ENCODE measurements around the gene ROMO1. TPM values are rescaled to one million over a fixed set of nuclear protein-coding genes. Genes with fewer than 3 reads are reported as not detected.

Gene ROMO1
- total RNA-seq, 4 donors from 2014 or later = 64.7 to 402 (median 229) TPM

DNA sequence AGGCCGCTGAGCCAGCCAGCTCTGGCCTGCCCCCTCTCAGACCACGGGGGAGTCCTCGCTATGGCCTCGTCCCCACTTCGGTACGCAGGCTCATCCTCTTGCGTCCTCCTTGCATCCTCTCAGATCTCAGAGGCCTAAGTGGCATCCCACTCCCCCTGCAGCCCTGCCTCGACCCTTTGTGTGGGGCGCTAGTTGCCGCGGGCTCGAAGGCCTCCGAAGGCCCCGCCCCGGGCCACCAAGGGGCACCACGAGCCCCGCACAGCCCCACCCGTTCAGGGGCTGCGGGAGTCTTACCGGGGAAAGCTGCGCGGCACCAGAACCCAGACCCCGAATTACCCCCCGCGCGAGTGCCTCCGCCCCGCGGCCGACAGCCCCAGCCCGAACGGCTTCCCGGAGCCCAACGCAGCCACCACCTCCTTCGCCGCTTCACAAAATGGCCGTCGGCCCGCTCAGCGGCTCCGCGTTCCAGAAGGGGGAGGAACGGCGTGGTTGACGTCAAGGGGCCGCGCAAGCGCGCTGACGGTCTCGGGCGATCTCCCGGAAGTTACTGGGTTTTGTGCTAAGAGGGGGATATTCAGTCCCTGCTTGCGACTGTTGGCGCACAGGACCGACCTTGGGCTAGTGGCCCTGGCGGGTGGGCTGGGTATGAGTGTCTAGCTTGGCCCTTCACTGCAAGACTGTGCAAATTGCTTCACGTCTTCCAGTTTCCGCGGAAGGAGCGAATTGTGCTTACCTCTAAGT is 34.6 kb upstream of the ROMO1 start, which contains the start of the genes CPNE1 and RBM12:
Gene CPNE1, minus strand, starts transcription at position 435 of the 741 bp plus-strand sequence. CDS start 31,977 bp downstream, outside the sequence.
Gene RBM12, minus strand, starts transcription at position 435 of the 741 bp plus-strand sequence. CDS start 9,578 bp downstream, outside the sequence.
- Histone ChIP-seq H3K9me3 (no peaks in the 10 kb centered on the region), H3K27ac (peak within 1 kb of the TSS; percentile 97 to 100 (median 98)), H3K4me1 (peaks cover 32 to 33% of the 10 kb centered on the region in 2 donors), H3K36me3 (peaks cover 6 to 8% of the 10 kb centered on the region in 2 donors), H3K4me3 (replicated peaks in 1 of 3) (peak within 1 kb of the TSS; percentile 25 to 86 (median 77)), H3K27me3 (no peaks in the 10 kb centered on the region)
- TF ChIP-seq, protein P1, sequence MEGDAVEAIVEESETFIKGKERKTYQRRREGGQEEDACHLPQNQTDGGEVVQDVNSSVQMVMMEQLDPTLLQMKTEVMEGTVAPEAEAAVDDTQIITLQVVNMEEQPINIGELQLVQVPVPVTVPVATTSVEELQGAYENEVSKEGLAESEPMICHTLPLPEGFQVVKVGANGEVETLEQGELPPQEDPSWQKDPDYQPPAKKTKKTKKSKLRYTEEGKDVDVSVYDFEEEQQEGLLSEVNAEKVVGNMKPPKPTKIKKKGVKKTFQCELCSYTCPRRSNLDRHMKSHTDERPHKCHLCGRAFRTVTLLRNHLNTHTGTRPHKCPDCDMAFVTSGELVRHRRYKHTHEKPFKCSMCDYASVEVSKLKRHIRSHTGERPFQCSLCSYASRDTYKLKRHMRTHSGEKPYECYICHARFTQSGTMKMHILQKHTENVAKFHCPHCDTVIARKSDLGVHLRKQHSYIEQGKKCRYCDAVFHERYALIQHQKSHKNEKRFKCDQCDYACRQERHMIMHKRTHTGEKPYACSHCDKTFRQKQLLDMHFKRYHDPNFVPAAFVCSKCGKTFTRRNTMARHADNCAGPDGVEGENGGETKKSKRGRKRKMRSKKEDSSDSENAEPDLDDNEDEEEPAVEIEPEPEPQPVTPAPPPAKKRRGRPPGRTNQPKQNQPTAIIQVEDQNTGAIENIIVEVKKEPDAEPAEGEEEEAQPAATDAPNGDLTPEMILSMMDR (IDR thresholded peaks at IDR 0.05) = no peak
- peak; percentile 7 to 96 for TF ChIP-seq POLR2A (IDR thresholded peaks at IDR 0.05)
- 0 to 1% methylated on average over 4 to 33 of the region's 61 CpGs for WGBS, 2 donors
- peak; percentile 88 to 94 for DNase-seq
- intact Hi-C loops (cut with DNase I) = loop anchor here (2.0 kb wide), 1 partner anchor 48 kb away; no protein-coding TSS in a partner anchor

DNA sequence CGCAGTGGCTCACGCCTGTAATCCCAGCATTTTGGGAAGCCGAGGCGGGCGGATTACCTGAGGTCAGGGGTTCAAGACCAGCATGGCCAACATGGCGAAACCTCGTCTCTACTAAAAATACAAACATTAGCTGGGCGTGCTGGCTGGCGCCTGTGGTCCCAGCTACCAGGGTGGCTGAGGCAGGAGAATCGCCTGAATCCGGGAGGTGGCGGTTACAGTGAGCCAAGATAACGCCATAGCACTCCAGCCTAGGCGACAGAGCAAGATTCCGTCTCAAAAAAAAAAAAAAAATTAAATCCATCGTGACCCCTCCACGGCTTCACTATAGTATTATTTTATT is 33.3 kb upstream of the ROMO1 start:
- H3K36me3 ChIP-seq = peaks cover 8 to 10% of the 10 kb centered on the region in 2 donors
- no peaks in the 10 kb centered on the region for H3K27me3 ChIP-seq
- no peak overlapping the region for H3K4me3 ChIP-seq (replicated peaks in 1 of 3)
- intact Hi-C loops (cut with DNase I) = loop anchor here (2.0 kb wide), 1 partner anchor 49 kb away; no protein-coding TSS in a partner anchor
- 96 to 97% methylated on average over 17 of the region's 17 CpGs for WGBS, 2 donors
- peaks cover 20 to 25% of the 10 kb centered on the region in 2 donors for H3K4me1 ChIP-seq
- no peak overlapping the region for H3K27ac ChIP-seq
- H3K9me3 ChIP-seq = no peaks in the 10 kb centered on the region
- no peak for DNase-seq
- no peak for TF ChIP-seq POLR2A (IDR thresholded peaks at IDR 0.05)
- TF ChIP-seq, protein P1 (IDR thresholded peaks at IDR 0.05) = no peak

DNA sequence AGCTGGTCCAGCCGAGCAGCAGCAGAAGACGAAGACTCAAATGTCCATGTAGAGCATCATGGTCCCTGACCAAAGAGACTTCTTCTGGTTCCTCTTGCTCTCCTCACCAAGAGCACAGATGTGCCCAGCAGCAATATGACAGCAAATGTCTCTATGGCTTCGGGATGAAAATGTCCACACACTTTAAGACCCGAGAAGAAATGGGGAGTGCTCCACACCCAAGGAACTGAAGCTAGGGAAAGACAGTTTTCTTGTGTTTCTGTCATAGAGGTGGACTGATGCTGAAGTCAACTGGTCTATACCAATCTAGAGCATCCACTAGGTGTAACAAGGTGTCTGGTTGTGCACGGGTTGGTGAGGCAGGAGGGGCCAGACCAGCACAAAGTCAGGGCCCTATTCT is 30.0 kb upstream of the ROMO1 start:
- no peaks in the 10 kb centered on the region for H3K27me3 ChIP-seq
- intact Hi-C loops (cut with DNase I) = no loop called here
- no peak overlapping the region for H3K27ac ChIP-seq
- H3K4me1 ChIP-seq = no peaks in the 10 kb centered on the region
- no peaks in the 10 kb centered on the region for H3K9me3 ChIP-seq
- H3K36me3 ChIP-seq = peaks cover 25 to 28% of the 10 kb centered on the region in 2 donors
- WGBS, 2 donors = 93% methylated on average over 5 of the region's 5 CpGs
- H3K4me3 ChIP-seq (replicated peaks in 1 of 3) = no peak overlapping the region
- no peak for DNase-seq
- TF ChIP-seq, protein P1 (IDR thresholded peaks at IDR 0.05) = no peak
- TF ChIP-seq POLR2A (IDR thresholded peaks at IDR 0.05) = no peak

DNA sequence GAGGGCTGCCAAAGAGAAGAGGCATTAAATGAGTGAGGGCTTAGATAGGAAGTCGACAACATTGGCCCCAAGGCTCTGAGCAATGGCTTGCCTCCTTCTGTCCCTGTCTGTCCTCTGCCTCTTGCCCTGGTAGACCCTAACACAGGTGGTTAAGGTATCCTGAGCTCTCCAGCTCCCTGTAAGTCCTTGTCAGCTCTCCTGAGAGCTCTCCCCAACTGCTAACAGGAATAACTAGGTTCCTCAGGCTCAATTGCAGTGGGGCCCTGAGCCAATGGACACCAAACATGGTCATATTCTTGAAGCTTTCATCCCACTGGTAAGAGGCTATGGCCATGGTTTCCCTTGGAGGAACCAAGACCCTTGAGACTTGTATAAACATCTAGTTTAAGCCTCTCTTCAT is 29.5 kb upstream of the ROMO1 start:
- Histone ChIP-seq H3K36me3 (peaks cover 29% of the 10 kb centered on the region in 2 donors), H3K4me3 (replicated peaks in 1 of 3) (no peak overlapping the region), H3K27ac (no peak overlapping the region), H3K9me3 (no peaks in the 10 kb centered on the region), H3K27me3 (no peaks in the 10 kb centered on the region), H3K4me1 (no peaks in the 10 kb centered on the region)
- no peak for DNase-seq
- intact Hi-C loops (cut with DNase I) = no loop called here
- TF ChIP-seq POLR2A (IDR thresholded peaks at IDR 0.05) = no peak
- 100% methylated on average over 1 of the region's 1 CpG for WGBS, 2 donors

DNA sequence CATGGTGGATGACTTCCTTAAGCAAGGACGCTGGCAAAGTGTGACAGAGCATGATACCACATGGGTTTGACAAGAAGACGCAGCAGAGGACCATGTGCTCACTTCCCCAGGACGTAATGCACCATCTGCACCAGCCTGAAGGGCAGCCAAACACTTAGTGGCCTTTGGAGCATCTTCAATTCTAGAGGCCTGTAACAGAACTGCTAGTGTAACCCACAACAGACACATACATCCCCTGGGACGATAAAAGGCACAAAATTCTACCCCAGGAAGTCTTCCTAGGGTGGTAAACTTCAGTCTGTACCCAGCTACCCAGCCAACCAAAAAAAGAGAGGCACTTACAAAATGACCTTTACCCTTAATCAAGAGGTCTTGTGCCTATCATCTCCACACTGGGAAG is 25.3 kb upstream of the ROMO1 start:
- H3K9me3 ChIP-seq = no peaks in the 10 kb centered on the region
- H3K27me3 ChIP-seq = no peaks in the 10 kb centered on the region
- no peak for DNase-seq
- 92 to 94% methylated on average over 4 of the region's 4 CpGs for WGBS, 2 donors
- TF ChIP-seq, protein P1 (IDR thresholded peaks at IDR 0.05) = no peak
- no peak for TF ChIP-seq POLR2A (IDR thresholded peaks at IDR 0.05)
- H3K36me3 ChIP-seq = peaks cover 31 to 33% of the 10 kb centered on the region in 2 donors
- intact Hi-C loops (cut with DNase I) = no loop called here
- H3K4me3 ChIP-seq (replicated peaks in 1 of 3) = no peak overlapping the region
- no peaks in the 10 kb centered on the region for H3K4me1 ChIP-seq
- H3K27ac ChIP-seq = no peak overlapping the region
